Measurements from ENCODE around the gene GNAI2. TPM values are rescaled to one million over a fixed set of nuclear protein-coding genes. Genes with fewer than 3 reads are reported as not detected.

Gene GNAI2
- total and polyA plus RNA-seq, 12 donors: 107 to 270 (median 146) TPM

DNA sequence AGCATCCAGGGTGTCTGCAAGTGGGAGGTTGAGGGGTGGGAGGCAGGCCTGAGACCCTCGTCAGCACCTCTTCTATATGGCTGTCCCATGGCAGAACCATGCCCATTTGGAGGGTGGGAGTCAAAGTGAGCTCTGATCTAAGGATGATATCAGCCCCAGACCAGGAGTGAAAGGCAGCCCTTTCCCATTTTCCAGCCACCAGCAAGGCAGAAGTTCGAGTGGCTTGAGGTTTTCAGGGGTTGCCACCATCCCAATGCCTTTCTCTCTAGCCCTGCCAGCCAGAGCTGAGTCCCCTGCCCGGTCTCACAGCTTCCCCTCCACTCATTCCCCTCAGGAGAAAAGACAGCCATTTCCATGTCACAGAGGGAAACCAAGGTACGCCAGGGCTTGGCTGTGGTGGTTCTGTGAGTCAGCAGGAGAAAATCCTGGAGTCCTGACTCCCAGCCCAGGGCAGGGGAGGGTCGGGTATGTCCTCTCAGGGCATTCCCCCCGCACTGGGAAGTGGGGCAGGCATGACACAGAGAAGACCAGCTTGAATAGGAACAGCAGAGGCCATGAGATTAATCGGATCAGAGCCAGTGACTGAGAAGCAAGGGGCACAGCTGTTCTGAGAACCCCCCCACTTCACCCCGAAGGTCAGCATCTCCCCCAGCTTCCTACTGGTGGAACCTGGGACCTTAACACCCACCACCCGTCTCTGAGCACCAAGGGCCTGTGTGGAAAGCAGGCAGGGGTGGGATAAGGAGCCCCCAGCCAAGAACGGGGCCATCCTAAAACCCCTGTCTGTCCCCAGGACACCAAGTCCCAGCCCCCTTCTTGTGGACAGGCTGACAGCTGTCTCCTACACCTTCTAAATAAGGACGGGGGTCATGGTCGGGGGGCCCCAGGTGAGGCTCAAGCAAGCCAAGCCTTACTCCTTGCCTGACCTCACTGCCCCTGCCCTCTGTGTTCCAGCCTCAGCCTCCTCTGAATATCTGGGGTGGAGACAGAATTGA is 31.9 kb upstream of the GNAI2 start:
- H3K27ac ChIP-seq: peak overlapping the region in 4 of 10 donors; percentile 77 to 85 (median 84)
- no peaks in the 10 kb centered on the region for H3K9me3 ChIP-seq
- peaks cover 0 to 29% (median 19%) of the 10 kb centered on the region in 9 donors for H3K4me1 ChIP-seq
- H3K36me3 ChIP-seq: no peaks in the 10 kb centered on the region
- peaks cover 0 to 61% (median 45%) of the 10 kb centered on the region in 7 donors for H3K27me3 ChIP-seq
- TF ChIP-seq, protein P1, sequence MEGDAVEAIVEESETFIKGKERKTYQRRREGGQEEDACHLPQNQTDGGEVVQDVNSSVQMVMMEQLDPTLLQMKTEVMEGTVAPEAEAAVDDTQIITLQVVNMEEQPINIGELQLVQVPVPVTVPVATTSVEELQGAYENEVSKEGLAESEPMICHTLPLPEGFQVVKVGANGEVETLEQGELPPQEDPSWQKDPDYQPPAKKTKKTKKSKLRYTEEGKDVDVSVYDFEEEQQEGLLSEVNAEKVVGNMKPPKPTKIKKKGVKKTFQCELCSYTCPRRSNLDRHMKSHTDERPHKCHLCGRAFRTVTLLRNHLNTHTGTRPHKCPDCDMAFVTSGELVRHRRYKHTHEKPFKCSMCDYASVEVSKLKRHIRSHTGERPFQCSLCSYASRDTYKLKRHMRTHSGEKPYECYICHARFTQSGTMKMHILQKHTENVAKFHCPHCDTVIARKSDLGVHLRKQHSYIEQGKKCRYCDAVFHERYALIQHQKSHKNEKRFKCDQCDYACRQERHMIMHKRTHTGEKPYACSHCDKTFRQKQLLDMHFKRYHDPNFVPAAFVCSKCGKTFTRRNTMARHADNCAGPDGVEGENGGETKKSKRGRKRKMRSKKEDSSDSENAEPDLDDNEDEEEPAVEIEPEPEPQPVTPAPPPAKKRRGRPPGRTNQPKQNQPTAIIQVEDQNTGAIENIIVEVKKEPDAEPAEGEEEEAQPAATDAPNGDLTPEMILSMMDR (IDR thresholded peaks at IDR 0.05): no peak
- DNase-seq (no peak), ATAC-seq (no peak)
- 75 to 79% methylated on average over 12 of the region's 12 CpGs for WGBS, 2 donors
- peak overlapping the region in 5 of 10 donors; percentile 40 to 66 (median 59) for H3K4me3 ChIP-seq
- intact Hi-C loops (cut with DNase I): no loop called here

DNA sequence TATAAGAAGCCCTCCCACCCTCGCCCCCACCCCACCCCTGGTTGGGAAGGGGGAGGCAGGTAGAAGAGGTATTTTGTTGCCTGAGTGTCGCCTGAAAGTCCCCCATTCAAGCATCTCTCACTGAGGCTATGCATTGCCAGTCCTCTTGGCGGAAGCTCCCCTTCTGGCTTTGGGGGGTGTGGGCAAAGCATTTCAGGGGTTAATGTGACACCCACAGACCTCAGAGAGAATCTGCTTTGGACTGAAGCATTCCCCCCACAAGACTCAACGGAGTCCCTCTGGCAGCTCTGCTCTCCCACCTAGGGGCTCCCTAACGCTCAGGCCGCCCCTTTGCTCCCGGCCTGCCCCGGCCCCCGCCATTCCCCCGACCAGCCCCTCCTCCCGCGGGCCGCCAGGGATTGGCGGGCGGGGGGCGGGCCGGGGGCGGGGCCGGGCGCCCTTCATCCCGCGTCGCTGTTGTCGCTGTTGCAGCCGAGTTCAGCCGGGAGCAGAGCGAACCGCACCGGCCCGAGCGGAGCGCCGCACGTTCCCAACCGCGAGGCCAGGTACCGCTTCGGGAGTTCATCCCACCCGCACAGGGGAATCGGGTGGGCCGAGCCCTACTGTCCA is 31.1 kb upstream of the GNAI2 start, which contains the start of gene SLC38A3:
Gene SLC38A3 (plus strand): TSS at position 468 of the 609 bp plus-strand sequence. CDS start 8,929 bp downstream, outside the sequence.
- Histone ChIP-seq H3K4me3 (peak within 1 kb of the TSS in 9 of 10 donors; percentile 36 to 66 (median 59)), H3K36me3 (no peaks in the 10 kb centered on the region), H3K4me1 (peaks cover 0 to 29% (median 19%) of the 10 kb centered on the region in 9 donors), H3K9me3 (no peaks in the 10 kb centered on the region), H3K27ac (peak within 1 kb of the TSS; percentile 10 to 85 (median 74)), H3K27me3 (peaks cover 0 to 61% (median 41%) of the 10 kb centered on the region in 7 donors)
- ATAC-seq (peak; percentile 71 to 87 (median 78)), DNase-seq (peak in 1 of 2 donors; percentile 47)
- TF ChIP-seq, protein P1 (IDR thresholded peaks at IDR 0.05): no peak
- intact Hi-C loops (cut with DNase I): no loop called here
- WGBS, 2 donors: 3 to 4% methylated on average over 40 to 41 of the region's 41 CpGs

GRCh38 chr3:50205413-50206276 is 30.4 kb upstream of the GNAI2 start:
- peak; percentile 44 to 81 (median 70) for ATAC-seq
- Histone ChIP-seq H3K27me3 (peaks cover 0 to 61% (median 38%) of the 10 kb centered on the region in 7 donors), H3K27ac (peak overlapping the region; percentile 10 to 85 (median 74)), H3K36me3 (no peaks in the 10 kb centered on the region), H3K4me3 (peak overlapping the region in 9 of 10 donors; percentile 36 to 66 (median 59)), H3K4me1 (peaks cover 0 to 29% (median 19%) of the 10 kb centered on the region in 9 donors), H3K9me3 (no peaks in the 10 kb centered on the region)
- 6 to 10% methylated on average over 66 to 67 of the region's 67 CpGs for WGBS, 2 donors
- DNase-seq: peak in 1 of 2 donors; percentile 50
- intact Hi-C loops (cut with DNase I): no loop called here
- TF ChIP-seq, protein P1 (IDR thresholded peaks at IDR 0.05): no peak

Data from heart right ventricle (tissue), 16 donors.